ENCODE results near the gene LRRC30. TPM values are rescaled to one million over a fixed set of nuclear protein-coding genes. Genes with fewer than 3 reads are reported as not detected.

The LRRC30 gene
- total RNA-seq, 4 donors from 2014 or later, result 2.1 to 6.2 (median 5.0) TPM

- in situ Hi-C loops (cut with MboI; ENCODE audit: low sequenced_read_pairs in 4 of 4) (no loop called here), intact Hi-C loops (cut with DNase I; ENCODE audit: low total_unique reads) (loop anchor here (2.0 to 5.0 kb wide), 3 partner anchors 36 to 1167 kb away; no protein-coding TSS in a partner anchor)
- Histone ChIP-seq H3K4me3 (no peak overlapping the region), H3K4me1 (peaks cover 3 to 7% of the 10 kb centered on the region in 2 donors), H3K36me3 (no peaks in the 10 kb centered on the region), H3K9me3 (no peaks in the 10 kb centered on the region), H3K27me3 (no peaks in the 10 kb centered on the region), H3K27ac (no peak overlapping the region)
- ATAC-seq (peak; percentile 98 to 100), DNase-seq (peak; percentile 22 to 66)
- TF ChIP-seq CTCF (IDR thresholded peaks at IDR 0.05 in 4 of 5, conservative IDR thresholded peaks at IDR 0.05 in 1 of 5) (peak; percentile 58 to 88 (median 80)), POLR2A (IDR thresholded peaks at IDR 0.05) (no peak)
Observed at GRCh38 chr18:7221424-7222155, 9.3 kb upstream of the LRRC30 start.

GRCh38 chr18:7224198-7224597, 6.7 kb upstream of the LRRC30 start:
- in situ Hi-C loops (cut with MboI; ENCODE audit: low sequenced_read_pairs in 4 of 4), result no loop called here
- intact Hi-C loops (cut with DNase I; ENCODE audit: low total_unique reads), result loop anchor here (5.0 kb wide), 2 partner anchors 33 to 48 kb away; no protein-coding TSS in a partner anchor
- DNase-seq (no peak), ATAC-seq (no peak)
- TF ChIP-seq CTCF (IDR thresholded peaks at IDR 0.05 in 4 of 5, conservative IDR thresholded peaks at IDR 0.05 in 1 of 5), result no peak
- TF ChIP-seq POLR2A (IDR thresholded peaks at IDR 0.05), result no peak
- H3K9me3 ChIP-seq, result no peaks in the 10 kb centered on the region
- no peak overlapping the region for H3K27ac ChIP-seq
- H3K4me1 ChIP-seq, result peaks cover 3 to 7% of the 10 kb centered on the region in 2 donors
- no peaks in the 10 kb centered on the region for H3K27me3 ChIP-seq
- no peaks in the 10 kb centered on the region for H3K36me3 ChIP-seq
- no peak overlapping the region for H3K4me3 ChIP-seq

- intact Hi-C loops (cut with DNase I; ENCODE audit: low total_unique reads), result loop anchor here (2.0 to 10.0 kb wide), 6 partner anchors 375 to 1903 kb away; partner anchors contain the start of gene ANKRD12
- no peak for ATAC-seq
- peak overlapping the region; percentile 52 to 61 (median 54) for H3K4me3 ChIP-seq
Observed at GRCh38 chr18:7232218-7232617, 1.3 kb downstream of the LRRC30 start.

GRCh38 chr18:7233134-7233810, 2.4 kb downstream of the LRRC30 start:
- ATAC-seq (peak; percentile 55 to 59), DNase-seq (peak; percentile 78 to 80)
- intact Hi-C loops (cut with DNase I; ENCODE audit: low total_unique reads), result loop anchor here (2.0 to 10.0 kb wide), 6 partner anchors 374 to 1902 kb away; partner anchors contain the start of gene ANKRD12
- Histone ChIP-seq H3K4me3 (peak overlapping the region; percentile 52 to 61 (median 54)), H3K9me3 (no peaks in the 10 kb centered on the region), H3K27me3 (no peaks in the 10 kb centered on the region), H3K4me1 (peaks cover 51 to 53% of the 10 kb centered on the region in 2 donors), H3K36me3 (no peaks in the 10 kb centered on the region), H3K27ac (peak overlapping the region; percentile 91 to 94 (median 92))
- in situ Hi-C loops (cut with MboI; ENCODE audit: low sequenced_read_pairs in 4 of 4), result loop anchor here (25.0 kb wide), 3 partner anchors 329 to 1879 kb away; partner anchors contain the start of genes PTPRM (in 2 of the 4), NDUFV2 (in 1 of the 4) and RAB12 (in 1 of the 4)
- peak in 1 of 2 donors; percentile 28 for TF ChIP-seq POLR2A (IDR thresholded peaks at IDR 0.05)
- TF ChIP-seq CTCF (IDR thresholded peaks at IDR 0.05 in 4 of 5, conservative IDR thresholded peaks at IDR 0.05 in 1 of 5), result no peak

More at GRCh38 chr18:7232218-7232617, 1.3 kb downstream of the LRRC30 start:
- no peaks in the 10 kb centered on the region for H3K9me3 ChIP-seq
- no peaks in the 10 kb centered on the region for H3K27me3 ChIP-seq
- in situ Hi-C loops (cut with MboI; ENCODE audit: low sequenced_read_pairs in 4 of 4), result loop anchor here (25.0 kb wide), 3 partner anchors 330 to 1880 kb away; partner anchors contain the start of genes PTPRM (in 2 of the 4), NDUFV2 (in 1 of the 4) and RAB12 (in 1 of the 4)
- H3K36me3 ChIP-seq, result no peaks in the 10 kb centered on the region
- DNase-seq, result no peak
- H3K27ac ChIP-seq, result peak overlapping the region; percentile 91 to 94 (median 92)
- TF ChIP-seq CTCF (IDR thresholded peaks at IDR 0.05 in 4 of 5, conservative IDR thresholded peaks at IDR 0.05 in 1 of 5) (no peak), POLR2A (IDR thresholded peaks at IDR 0.05) (no peak)
- H3K4me1 ChIP-seq, result peaks cover 41 to 48% of the 10 kb centered on the region in 2 donors
